MM.1S (cell line): ENCODE data around the gene C16orf78.

ENCODE experiments used
- DNase-seq: peaks from one replicate; pipeline ENCODE4 v3.0.0-alpha.2; 2015
- H2AFZ ChIP-seq: fragments of 300-600 bp; sonication (generic); 2 replicates; pipeline ENCODE4 v1.6.0; 2016; ENCODE audit warnings: antibody characterized with exemption, low read length
- H3F3A ChIP-seq: fragments of 300-600 bp; sonication (generic); 2 replicates; pipeline ENCODE4 v1.6.1; 2016; ENCODE audit warnings: mild to moderate bottlenecking, antibody characterized with exemption, low read length, moderate library complexity, mixed read lengths; ENCODE audit not compliant: insufficient read depth
- H3K27ac ChIP-seq: fragments of 300-600 bp; sonication (generic); 2 replicates; pipeline ENCODE4 v1.5.1; 2016; ENCODE audit warnings: mild to moderate bottlenecking, low read length
- H3K27me3 ChIP-seq: fragments of 300-600 bp; sonication (generic); replicated peaks from 2 replicates; pipeline ENCODE4 v1.6.0; 2016; ENCODE audit warnings: low read length; ENCODE audit not compliant: insufficient read depth
- H3K36me3 ChIP-seq: fragments of 300-600 bp; sonication (generic); replicated peaks from 2 replicates; pipeline ENCODE4 v1.6.1; 2016; ENCODE audit warnings: mild to moderate bottlenecking, low read length, mixed read lengths; ENCODE audit not compliant: insufficient read depth
- H3K4me1 ChIP-seq: fragments of 300-600 bp; sonication (generic); 2 replicates; pipeline ENCODE4 v1.6.1; 2016; ENCODE audit warnings: low read length, mixed read lengths
- H3K4me2 ChIP-seq: fragments of 300-600 bp; sonication (generic); 2 replicates; pipeline ENCODE4 v1.6.0; 2016; ENCODE audit warnings: low read depth, low read length
- H3K4me3 ChIP-seq: fragments of 300-600 bp; sonication (generic); 2 replicates; pipeline ENCODE4 v1.5.1; 2016; ENCODE audit warnings: low read length, mixed read lengths
- H3K79me2 ChIP-seq: fragments of 300-600 bp; sonication (generic); 2 replicates; pipeline ENCODE4 v1.6.1; 2016; ENCODE audit warnings: mixed run types, low read length, mixed read lengths
- H3K9ac ChIP-seq: fragments of 300-600 bp; sonication (generic); 2 replicates; pipeline ENCODE4 v1.6.1; 2016; ENCODE audit warnings: low read length, mixed read lengths
- H3K9me2 ChIP-seq: fragments of 300-600 bp; sonication (generic); replicated peaks from 2 replicates; pipeline ENCODE4 v1.6.1; 2016; ENCODE audit warnings: mild to moderate bottlenecking, low read length, mixed read lengths; ENCODE audit not compliant: insufficient read depth
- H3K9me3 ChIP-seq: fragments of 300-600 bp; sonication (generic); replicated peaks from 2 replicates; pipeline ENCODE4 v1.6.1; 2016; ENCODE audit warnings: mild to moderate bottlenecking, low read length, mixed read lengths; ENCODE audit not compliant: insufficient read depth
- H4K20me1 ChIP-seq: fragments of 300-600 bp; sonication (generic); 2 replicates; pipeline ENCODE4 v1.6.1; 2016; ENCODE audit warnings: mild to moderate bottlenecking, low read length, moderate library complexity, mixed read lengths; ENCODE audit not compliant: insufficient read depth
- EZH2 ChIP-seq: fragments of 300-600 bp; sonication (generic); optimal IDR thresholded peaks from 2 replicates; pipeline ENCODE3; 2017; ENCODE audit warnings: low read depth, mild to moderate bottlenecking, antibody characterized with exemption, low read length, mixed read lengths
- EZH2phosphoT487 ChIP-seq: fragments of 300-600 bp; sonication (generic); IDR thresholded peaks from 2 replicates; pipeline ENCODE4 v1.6.1; 2018; ENCODE audit warnings: antibody characterized with exemption, low read length
- TF ChIP-seq, protein P1 (sequence below): fragments of 300-600 bp; sonication (generic); IDR thresholded peaks from 2 replicates; pipeline ENCODE4 v1.5.1; 2016; ENCODE audit warnings: antibody characterized with exemption, low read length, mixed read lengths

The C16orf78 gene

DNA sequence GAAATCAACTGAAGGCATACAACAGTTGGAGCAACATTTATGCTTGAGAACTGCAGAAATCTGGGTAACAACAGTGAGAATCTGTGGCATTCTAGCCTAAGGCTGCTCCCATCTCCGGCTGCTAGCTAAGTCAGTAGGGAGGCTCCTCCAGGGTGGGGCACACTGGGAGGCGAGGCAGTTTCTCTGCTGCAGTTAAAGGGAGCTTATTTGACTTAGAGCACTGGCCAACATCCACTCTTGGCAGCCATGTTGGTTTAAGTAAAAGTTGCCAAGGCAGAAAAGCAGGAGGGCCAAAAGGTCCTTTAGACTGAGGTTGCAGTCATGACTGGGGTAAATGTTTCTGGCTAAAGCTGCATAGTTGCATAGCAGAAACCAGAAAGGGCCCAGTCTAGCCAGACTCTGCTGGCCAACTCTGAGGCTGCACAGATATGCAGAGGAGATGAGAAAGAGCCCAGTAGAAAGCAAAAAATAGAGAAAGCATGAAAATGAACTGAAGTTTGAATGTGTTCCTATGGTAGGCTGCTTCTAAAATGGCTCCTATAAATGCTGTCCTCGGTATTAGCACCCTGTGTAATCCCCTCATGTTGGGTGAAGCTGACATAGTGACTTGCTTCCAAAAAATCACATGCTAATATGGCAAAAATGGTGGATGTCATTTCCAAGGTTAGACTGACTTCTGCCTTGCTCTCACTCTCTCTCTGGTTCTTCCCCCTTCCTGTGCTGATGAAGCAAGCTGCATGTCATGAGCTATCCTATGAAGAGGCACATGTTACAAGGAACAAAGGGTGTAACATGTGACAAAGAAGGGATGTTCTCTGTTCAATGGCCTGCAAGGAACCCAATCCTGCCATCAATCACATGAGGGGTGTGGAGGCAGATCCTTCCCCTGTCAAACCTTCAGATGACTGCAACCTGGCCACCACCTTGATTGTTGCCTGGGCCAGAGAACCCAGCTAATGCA, 3.7 kb upstream of the C16orf78 start:
- Histone ChIP-seq H3K4me1 (peaks cover 22% of the 10 kb centered on the region), H3K4me2 (no peak overlapping the region), H3K27me3 (no peaks in the 10 kb centered on the region), H2AFZ (no peak overlapping the region; the same call in 1 of the 2 replicates), H3F3A (0 out of 2 replicates have a peak, but pooled peaks cover 3% of the 10 kb centered on the region), H4K20me1 (no peaks in the 10 kb centered on the region), H3K4me3 (no peak overlapping the region), H3K9me2 (no peaks in the 10 kb centered on the region), H3K79me2 (no peaks in the 10 kb centered on the region), H3K9ac (no peak overlapping the region), H3K9me3 (no peaks in the 10 kb centered on the region), H3K36me3 (no peaks in the 10 kb centered on the region), H3K27ac (no peak overlapping the region)
- TF ChIP-seq, protein P1, sequence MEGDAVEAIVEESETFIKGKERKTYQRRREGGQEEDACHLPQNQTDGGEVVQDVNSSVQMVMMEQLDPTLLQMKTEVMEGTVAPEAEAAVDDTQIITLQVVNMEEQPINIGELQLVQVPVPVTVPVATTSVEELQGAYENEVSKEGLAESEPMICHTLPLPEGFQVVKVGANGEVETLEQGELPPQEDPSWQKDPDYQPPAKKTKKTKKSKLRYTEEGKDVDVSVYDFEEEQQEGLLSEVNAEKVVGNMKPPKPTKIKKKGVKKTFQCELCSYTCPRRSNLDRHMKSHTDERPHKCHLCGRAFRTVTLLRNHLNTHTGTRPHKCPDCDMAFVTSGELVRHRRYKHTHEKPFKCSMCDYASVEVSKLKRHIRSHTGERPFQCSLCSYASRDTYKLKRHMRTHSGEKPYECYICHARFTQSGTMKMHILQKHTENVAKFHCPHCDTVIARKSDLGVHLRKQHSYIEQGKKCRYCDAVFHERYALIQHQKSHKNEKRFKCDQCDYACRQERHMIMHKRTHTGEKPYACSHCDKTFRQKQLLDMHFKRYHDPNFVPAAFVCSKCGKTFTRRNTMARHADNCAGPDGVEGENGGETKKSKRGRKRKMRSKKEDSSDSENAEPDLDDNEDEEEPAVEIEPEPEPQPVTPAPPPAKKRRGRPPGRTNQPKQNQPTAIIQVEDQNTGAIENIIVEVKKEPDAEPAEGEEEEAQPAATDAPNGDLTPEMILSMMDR = no peak
- TF ChIP-seq EZH2phosphoT487 = no peak
- no peak for TF ChIP-seq EZH2
- no peak for DNase-seq

DNA sequence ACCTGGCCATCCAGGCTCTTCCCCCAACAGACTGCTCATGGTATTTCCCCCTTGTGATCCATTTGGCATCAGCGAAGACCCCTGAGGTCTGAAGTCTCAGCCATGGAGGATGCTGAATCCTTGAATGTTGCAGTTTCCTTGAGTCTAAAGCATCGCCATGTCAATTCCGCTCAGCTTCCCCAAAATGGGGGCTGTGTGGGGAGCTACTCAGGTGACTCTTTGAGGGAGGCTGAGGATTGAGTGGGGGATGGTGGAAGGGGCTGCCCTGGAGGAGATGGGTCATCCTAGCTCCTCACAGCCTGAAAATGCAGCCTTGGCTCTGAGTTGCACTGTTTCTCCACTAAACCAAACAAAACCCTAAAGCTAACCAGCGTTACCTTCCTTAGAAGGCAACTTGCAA, 2.6 kb downstream of the C16orf78 start:
- no peak overlapping the region for H3K4me2 ChIP-seq
- DNase-seq = no peak
- no peaks in the 10 kb centered on the region for H3K36me3 ChIP-seq
- H4K20me1 ChIP-seq = no peaks in the 10 kb centered on the region
- H2AFZ ChIP-seq = no peak overlapping the region
- no peak overlapping the region for H3K27ac ChIP-seq
- H3K79me2 ChIP-seq = no peaks in the 10 kb centered on the region
- H3K9ac ChIP-seq = no peak overlapping the region
- no peak for TF ChIP-seq EZH2
- TF ChIP-seq EZH2phosphoT487 = no peak
- H3F3A ChIP-seq = no peaks in the 10 kb centered on the region
- H3K4me3 ChIP-seq = no peak overlapping the region
- H3K9me3 ChIP-seq = no peaks in the 10 kb centered on the region
- H3K9me2 ChIP-seq = no peaks in the 10 kb centered on the region
- H3K27me3 ChIP-seq = no peaks in the 10 kb centered on the region
- no peaks in the 10 kb centered on the region for H3K4me1 ChIP-seq

- no peaks in the 10 kb centered on the region for H3F3A ChIP-seq
- H3K36me3 ChIP-seq = no peaks in the 10 kb centered on the region
- no peaks in the 10 kb centered on the region for H3K79me2 ChIP-seq
- H3K9me2 ChIP-seq = no peaks in the 10 kb centered on the region
- no peak overlapping the region for H3K4me2 ChIP-seq
- H3K27me3 ChIP-seq = no peaks in the 10 kb centered on the region
- no peak overlapping the region for H2AFZ ChIP-seq
- H3K4me1 ChIP-seq = no peaks in the 10 kb centered on the region
- no peak overlapping the region for H3K4me3 ChIP-seq
- no peaks in the 10 kb centered on the region for H3K9me3 ChIP-seq
- TF ChIP-seq EZH2phosphoT487 (no peak), EZH2 (no peak)
- TF ChIP-seq, protein P1 = no peak
- no peak for DNase-seq
- no peak overlapping the region for H3K27ac ChIP-seq
- no peaks in the 10 kb centered on the region for H4K20me1 ChIP-seq
- no peak overlapping the region for H3K9ac ChIP-seq
These were observed 3.7 kb downstream of the C16orf78 start for GRCh38 chr16:49377196-49377755.
